ENCODE results near the gene TIGD3. TPM values are rescaled to one million over a fixed set of nuclear protein-coding genes. Genes with fewer than 3 reads are reported as not detected.

TIGD3 gene
- total and polyA plus RNA-seq, 2 of the 8 experiments (the other 6 are each of a cell fraction or from before 2014, with no cell fraction given), result 1.1 to 1.3 TPM

GRCh38 chr11:65363770-65364169 lies 9.2 kb downstream of the TIGD3 start (continued):
- no peak for TF ChIP-seq CHD1 (IDR thresholded peaks at IDR 0.05; ENCODE audit: low read depth, low read length)

All from H1 (cell line).